GM18870 (cell line): ENCODE data around the gene FANCF.
A peak's percentile ranks its signal among the peaks of the same experiment; 100 is the strongest.
"Not testable (repeated sequence)": the region's sequence is repeated elsewhere in the genome, so short reads cannot be mapped to it uniquely, and the experiment has no call there.

Source experiments
- ATAC-seq: cut with Tn5 transposase; IDR thresholded peaks from one replicate; pipeline ENCODE4 v1.9.1; 2021; ENCODE audit warnings: moderate library complexity; ENCODE audit not compliant: unreplicated experiment

FANCF gene

GRCh38 chr11:22625448-22626287 lies at the start of gene FANCF:
Gene FANCF, minus strand, starts transcription at chr11:22625823. Its CDS starts 13 bp downstream, at chr11:22625810.
- peak; percentile 98 for ATAC-seq

- no peak for ATAC-seq
Measured at GRCh38 chr11:22674470-22675439, 49.1 kb upstream of the FANCF start.

GRCh38 chr11:22671751-22672150 lies 46.1 kb upstream of the FANCF start:
- no peak for ATAC-seq

- peak; percentile 45 for ATAC-seq
Measured at GRCh38 chr11:22670830-22671229, 45.2 kb upstream of the FANCF start.

- no peak for ATAC-seq
Measured at GRCh38 chr11:22669368-22669767, 43.7 kb upstream of the FANCF start.

GRCh38 chr11:22668005-22668796 lies 42.6 kb upstream of the FANCF start:
- no peak for ATAC-seq

- ATAC-seq, result no peak
Measured at GRCh38 chr11:22666688-22667439, 41.2 kb upstream of the FANCF start.

- no peak for ATAC-seq
Measured at GRCh38 chr11:22666325-22666687, 40.7 kb upstream of the FANCF start, which contains the start of gene GAS2. Gene GAS2, plus strand, starts transcription at chr11:22666611. Its CDS starts 8,259 bp downstream, at chr11:22674870.

- no peak for ATAC-seq
Measured at GRCh38 chr11:22659783-22660182, 34.2 kb upstream of the FANCF start.

- peak; percentile 93 for ATAC-seq
Measured at GRCh38 chr11:22657101-22657694, 31.6 kb upstream of the FANCF start.

- ATAC-seq, result no peak
Measured at GRCh38 chr11:22656130-22656529, 30.5 kb upstream of the FANCF start.

- not testable (repeated sequence) for ATAC-seq
Measured at GRCh38 chr11:22652346-22652745, 26.7 kb upstream of the FANCF start.

- ATAC-seq, result no peak
Measured at GRCh38 chr11:22641559-22641958, 15.9 kb upstream of the FANCF start.

GRCh38 chr11:22640862-22641261 lies 15.2 kb upstream of the FANCF start:
- ATAC-seq, result no peak

GRCh38 chr11:22635689-22636088 lies 10.1 kb upstream of the FANCF start:
- no peak for ATAC-seq

- ATAC-seq, result no peak
Measured at GRCh38 chr11:22634897-22635629, 9.4 kb upstream of the FANCF start.

GRCh38 chr11:22633354-22633902 lies 7.8 kb upstream of the FANCF start:
- ATAC-seq, result no peak

GRCh38 chr11:22627421-22627820 lies 1.8 kb upstream of the FANCF start:
- no peak for ATAC-seq
